ENCODE measurements around the gene TMEM107.
"Not testable (repeated sequence)": the region's sequence is repeated elsewhere in the genome, so short reads cannot be mapped to it uniquely, and the experiment has no call there.

The TMEM107 gene

DNA sequence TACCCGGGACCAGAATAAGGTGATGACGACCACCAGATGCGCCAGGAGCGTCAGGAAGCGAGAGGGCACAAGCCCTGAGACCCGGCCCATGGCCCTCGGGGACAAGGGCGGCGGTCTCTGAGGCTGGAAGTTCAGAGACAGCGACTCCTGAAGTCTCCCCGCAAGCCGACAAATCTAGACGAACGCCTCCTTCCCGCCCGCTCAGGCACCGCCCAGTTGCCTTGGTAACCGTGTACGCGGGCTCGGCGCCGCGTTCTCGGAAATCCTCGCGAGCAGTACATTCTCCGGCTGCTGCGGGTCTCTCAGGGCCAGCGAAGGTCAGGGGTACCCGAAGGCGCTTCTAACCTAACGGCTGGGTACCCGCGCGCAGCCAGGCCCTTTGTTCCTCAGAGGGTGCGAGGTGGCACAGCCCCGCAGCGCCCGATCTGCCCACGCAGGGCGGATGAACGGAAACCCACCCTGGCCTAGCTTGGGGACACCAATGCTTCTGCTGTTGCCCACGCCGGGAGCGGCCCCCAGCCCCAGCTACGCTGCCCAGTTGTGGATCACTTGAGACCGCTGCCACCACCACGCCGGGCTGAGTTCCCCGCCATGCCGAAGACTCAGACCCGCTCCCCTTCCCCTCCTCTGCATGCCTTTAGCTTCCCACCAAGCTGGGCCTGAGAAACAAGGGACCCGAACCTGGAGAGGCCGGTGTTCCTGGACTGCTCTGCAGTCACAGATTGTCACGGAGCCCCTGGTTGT lies at the start of gene TMEM107:
Gene TMEM107 (minus strand): TSS at position 184 of the 744 bp plus-strand sequence. CDS start 94 bp downstream, at position 90.
- peak; percentile 81 for DNase-seq (ENCODE audit: low read depth)

DNA sequence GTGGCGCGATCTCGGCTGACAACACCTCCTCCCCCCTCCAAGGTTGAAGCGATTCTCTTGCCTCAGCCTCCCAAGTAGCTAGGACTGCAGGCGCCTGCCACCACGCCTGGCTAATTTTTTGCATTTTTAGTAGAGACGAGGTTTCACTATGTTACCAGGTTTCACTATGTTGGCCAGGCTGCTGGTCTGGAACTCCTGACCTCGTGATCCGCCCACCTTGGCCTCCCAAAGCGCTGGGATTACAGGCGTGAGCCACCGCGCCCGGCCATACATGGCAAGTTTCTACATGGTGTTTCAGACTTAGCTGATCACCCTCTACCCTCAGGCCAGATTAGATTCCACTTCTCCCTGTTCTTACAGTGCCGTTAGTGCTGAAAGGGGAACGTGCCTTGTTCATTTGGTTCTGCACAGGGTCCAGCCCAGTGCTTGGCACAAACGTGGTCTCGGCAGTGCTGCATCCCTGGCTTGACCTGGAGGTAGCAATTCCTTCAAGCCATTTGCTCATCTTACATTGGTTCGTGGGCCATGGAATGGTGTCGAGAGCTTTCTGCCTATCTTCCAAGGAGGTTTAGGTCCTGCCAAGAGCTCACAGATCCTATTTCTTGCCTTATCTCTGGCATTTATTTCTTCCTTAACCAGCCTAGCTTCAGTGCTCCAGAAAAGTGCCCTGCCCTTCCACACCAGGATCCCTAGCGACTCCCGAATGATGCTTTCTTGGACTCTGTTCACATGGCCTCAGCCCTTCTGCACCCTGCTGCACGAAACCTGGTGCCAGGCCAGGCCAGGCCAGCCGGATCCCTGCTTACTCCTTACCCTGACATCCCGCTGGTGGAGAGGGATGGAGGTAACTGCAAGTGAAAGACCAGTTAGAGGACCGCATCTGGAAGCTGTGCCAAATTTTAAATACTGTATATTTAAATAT lies 49.0 kb upstream of the TMEM107 start:
- DNase-seq (ENCODE audit: low read depth), result no peak

DNA sequence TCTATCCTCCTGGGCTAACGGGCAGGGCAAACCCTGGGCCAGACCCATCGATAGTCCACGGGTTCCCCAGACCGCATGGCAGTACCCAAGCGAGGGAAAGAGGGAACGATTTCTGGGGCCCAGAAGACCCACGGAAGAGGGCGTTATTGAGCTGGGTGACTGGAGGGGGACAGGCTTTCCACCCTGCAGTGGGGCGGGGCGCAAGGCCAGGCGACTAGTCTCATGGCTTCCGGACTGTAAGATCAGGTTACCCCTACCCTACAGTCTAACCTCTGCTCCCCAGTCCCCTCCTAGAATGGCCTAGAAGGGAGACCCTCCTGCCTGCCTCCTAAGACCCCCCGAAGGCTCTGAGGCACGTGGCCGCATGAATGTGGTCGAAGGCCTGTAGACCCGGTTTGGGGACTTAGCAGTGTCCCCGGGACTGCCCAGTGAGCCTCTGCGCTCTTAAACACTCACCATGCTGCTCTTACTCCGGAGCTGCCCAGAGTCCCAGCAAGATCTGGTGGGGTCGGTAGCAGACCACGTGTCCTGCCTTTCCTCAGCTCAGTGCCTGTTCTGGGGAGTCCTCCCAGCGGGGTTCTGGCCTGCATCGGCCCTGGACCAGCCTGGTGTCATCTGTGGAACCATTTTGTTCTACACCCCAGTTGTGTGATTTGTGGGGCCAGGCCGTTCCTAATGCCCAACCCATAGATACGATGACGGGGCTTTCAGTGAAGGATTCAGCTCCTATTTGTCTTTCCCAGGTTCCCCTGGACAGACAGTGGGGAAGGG lies 47.4 kb upstream of the TMEM107 start:
- DNase-seq (ENCODE audit: low read depth), result peak; percentile 35

DNA sequence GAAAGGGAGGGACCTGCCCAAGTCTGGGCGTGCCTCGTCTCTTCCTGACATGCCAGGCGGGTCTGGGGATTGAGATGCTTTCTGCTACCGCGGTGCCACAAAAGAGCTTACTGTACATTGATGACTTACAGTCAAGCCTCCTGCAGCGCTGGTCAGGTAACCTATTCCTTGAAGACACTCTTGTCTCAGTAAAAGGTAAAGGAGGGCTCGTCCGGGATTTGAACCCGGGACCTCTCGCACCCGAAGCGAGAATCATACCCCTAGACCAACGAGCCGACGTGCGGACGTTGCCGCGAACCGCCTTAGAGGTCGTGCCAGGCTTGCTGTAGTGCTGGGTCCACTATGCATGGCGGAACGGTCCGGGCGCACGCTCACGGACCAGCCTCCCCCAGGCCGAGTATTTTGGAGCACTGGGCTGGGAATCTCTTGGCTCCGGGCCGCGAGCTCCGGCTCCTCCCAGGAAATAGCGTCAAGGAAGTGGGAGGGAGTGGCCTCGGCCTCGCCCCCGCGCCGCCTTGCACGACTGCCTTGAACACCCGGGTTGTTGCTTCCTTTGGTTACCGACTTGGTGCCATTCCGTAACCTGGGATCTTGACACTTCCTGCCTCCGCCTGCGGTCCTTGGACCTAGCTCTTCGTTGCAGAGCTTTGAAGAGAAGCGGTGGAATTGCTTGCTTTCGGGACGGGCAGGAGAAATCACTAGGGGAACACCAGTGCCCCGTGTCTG lies 46.6 kb upstream of the TMEM107 start:
- DNase-seq (ENCODE audit: low read depth), result peak; percentile 85

DNA sequence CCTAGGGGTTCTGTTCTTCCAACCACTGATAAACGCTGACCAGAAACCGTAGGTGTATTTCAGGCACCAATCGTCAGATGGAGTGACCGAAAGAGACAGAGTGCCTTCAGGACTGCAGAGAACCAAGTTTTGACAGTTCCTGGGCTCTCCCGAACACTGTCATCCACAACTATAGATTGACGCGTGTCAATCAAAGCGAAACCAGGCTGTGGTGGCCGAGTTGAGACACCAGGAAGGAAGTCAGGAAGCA lies 46.1 kb upstream of the TMEM107 start:
- DNase-seq (ENCODE audit: low read depth), result no peak

DNA sequence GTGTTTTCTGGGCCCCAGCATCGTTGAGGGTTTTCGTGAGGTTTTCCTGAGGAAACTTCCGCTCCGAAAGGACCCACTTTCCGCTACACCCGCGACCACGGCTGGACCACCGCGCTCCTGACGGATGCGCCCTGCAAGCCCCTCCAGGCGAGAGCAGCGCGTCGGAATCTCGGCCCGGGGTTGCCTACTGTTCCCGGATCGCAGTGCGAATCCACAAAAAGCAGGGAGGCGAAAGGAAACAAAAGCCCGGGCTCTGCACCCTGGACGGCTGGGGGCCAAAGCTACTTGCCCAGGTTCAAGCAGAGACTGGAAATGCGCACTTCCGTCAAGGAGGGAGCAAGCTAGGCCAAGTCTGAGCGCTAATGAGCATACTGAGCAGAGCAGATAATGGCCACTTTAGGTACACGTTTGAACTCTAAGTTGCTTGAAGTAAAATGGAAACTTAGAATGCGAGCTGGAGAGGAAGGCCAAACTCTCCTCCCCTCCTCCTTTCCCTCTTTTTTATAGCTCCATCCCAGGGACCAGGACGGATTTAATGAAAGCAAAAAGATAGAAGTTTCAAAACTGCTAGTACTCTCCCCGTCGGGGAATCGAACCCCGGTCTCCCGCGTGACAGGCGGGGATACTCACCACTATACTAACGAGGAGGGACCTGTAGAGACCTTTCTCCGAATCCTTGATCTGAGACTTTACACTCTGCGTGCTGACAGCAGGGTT lies 45.6 kb upstream of the TMEM107 start:
- peak; percentile 94 for DNase-seq (ENCODE audit: low read depth)

DNA sequence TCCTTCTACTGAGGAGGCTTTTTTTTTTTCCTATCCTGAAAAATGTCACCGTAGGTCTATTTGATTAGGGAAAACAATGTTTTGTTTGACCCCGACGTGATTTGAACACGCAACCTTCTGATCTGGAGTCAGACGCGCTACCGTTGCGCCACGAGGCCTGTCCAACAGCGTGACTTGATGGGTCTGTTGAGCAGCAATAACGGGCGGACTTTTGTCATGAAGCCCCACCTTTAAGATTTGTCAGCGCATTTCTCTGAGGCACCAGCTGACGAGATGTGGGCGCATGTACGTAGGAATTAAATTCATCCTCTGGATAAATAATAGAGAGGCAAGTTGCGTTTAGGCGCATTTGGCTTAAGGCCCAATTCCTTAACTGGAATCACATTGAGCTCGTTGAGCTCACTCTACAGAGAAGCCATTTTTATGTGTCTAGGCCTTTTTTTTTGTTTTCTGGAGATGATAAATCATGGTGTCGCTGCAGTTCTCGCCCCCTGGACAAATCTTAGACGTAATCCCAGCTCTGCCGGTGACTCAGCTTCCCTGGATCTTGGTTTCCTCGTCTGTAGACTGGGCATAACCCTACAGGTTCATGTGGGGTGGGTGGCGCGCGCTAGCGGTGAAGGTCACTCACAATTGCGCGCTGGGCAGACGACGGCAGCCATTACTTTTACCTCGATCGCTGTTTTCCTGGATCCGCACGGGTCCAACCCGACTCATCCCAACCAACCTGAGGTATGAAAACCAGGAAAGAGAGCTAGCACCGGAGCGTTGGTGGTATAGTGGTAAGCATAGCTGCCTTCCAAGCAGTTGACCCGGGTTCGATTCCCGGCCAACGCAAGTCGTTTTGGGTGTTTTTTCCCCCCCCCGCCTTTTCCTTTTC lies 44.8 kb upstream of the TMEM107 start:
- DNase-seq (ENCODE audit: low read depth), result peak; percentile 83

DNA sequence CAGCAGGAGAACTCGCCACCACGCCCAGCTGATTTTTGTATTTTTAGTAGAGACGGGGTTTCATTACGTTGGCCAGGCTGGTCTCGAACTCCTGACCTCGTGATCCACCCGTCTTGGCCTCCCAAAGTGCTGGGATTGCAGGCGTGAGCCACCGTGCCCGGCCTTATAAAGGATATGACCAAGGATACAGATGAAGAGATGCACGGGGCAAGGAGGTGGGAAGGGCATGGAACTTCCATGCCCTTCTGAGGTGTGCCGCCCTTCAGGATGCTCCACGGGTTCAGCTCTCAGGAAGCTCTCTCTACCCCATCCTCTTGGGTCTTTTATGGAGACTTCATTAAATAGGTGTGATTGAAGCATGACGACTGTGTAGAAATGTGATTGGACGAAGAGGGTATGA lies 37.8 kb upstream of the TMEM107 start:
- DNase-seq (ENCODE audit: low read depth), result not testable (repeated sequence)

DNA sequence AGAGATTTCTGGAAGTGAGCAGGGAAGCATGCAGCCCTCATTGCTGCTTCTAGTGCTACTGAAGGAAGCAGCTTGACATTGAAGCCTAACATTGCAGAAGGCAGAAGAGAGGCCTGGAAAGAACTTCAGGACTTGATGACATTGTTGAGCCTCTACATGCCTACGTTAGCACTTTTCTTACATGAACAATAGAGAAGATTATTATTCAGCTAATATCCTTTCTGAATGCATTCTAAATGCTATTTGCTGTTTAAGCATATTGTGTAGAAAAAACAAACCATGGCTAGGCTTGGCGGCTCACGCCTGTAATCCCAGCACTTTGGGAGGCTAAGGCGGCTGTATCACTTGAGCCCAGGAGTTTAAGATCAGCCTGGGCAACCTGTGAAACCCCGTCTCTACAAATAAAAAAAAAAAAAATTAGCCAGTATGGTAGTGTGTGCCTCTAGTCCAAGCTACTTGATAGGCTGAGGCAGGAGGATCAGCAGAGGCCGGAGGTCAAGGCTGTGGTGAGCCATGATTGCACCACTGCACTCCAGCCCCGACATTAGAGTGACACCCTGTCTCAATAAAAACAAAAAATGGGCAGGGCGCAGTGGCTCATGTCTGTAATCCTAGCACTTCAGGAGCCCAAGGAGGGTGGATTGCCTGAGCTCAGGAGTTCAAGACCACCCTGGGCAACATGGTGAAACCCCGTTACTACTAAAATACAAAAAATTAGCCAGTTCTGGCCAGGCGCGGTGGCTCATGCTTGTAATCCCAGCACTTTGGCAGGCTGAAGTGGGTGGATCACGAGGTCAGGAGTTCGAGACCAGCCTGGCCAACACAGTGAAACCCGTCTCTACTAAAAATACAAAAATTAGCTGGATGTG lies 36.4 kb upstream of the TMEM107 start:
- no peak for DNase-seq (ENCODE audit: low read depth)

DNA sequence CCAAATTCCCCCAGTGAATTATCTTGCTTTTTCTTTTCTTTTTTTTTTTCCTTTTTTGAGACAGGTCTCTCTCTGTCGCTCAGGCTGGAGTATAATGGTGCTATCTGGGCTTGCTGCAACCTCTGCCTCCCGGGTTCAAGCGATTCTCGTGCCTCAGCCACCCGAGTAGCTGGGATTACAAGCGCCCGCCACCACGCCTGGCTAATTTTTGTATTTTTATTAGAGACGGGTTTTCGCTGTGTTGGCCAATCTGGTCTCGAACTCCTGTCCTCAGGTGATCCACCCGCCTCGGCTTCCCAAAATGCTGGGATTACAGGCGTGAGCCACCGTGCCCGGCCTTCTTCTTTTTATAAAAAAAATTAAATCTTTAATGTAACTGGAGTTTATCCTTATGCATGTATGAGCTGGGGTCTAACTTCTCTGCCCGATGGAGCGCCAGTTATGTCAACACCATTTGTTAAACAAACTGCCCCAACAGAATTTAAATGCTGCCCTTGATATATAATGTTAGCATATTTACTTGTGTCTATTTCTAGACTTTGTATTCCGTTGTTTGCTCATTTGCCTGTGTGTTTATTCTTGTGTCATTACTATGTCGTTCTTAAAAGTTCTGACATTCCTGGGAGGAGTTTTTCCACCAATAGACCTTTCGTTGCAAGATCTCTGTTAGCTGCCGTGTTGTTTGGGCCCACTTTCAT lies 34.7 kb upstream of the TMEM107 start:
- DNase-seq (ENCODE audit: low read depth), result no peak

DNA sequence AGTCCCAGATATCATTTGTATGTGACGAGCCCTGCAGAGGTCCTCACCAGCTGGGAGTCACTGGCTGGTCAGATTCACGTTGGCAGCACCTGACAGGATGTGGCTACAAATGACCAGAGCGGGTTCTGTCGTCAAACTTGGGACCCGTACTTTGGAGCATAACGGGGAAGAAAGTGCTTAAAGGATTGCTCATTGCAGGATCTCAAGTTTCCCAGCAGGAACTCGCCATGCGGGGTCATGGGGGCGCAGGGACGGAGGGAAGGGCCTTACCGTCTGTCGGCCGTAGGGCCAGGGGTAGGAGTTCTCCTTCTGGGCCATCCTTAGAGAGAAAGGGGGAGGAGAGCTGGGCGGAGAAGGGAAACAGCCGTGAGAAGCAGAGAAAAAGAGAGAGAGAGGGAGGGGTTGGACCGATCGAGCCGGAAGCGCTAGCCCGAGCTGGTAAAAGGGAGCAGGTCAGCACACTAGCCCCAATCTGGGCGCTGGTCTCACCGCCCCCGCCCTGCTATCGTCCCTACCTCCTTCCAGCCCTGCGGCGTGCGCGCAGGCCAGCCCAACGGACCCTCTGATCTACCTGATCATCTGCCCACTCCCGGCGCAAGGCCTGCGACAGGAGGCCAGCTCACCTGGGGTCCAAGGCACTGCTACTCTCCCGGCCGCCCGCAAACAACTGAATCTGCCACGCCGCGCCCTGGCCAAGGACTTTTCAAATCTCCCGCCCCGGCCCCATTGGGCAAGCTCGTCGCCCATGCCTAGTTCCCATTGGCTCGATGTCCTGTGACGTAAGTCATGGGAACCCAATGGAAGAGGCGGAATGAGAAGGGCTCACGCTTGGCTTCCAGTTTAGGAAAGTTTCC lies 34.0 kb upstream of the TMEM107 start, which contains the start of gene AURKB:
Gene AURKB (minus strand): TSS at position 669 of the 854 bp plus-strand sequence. CDS start 351 bp downstream, at position 318.
- peak; percentile 88 for DNase-seq (ENCODE audit: low read depth)

DNA sequence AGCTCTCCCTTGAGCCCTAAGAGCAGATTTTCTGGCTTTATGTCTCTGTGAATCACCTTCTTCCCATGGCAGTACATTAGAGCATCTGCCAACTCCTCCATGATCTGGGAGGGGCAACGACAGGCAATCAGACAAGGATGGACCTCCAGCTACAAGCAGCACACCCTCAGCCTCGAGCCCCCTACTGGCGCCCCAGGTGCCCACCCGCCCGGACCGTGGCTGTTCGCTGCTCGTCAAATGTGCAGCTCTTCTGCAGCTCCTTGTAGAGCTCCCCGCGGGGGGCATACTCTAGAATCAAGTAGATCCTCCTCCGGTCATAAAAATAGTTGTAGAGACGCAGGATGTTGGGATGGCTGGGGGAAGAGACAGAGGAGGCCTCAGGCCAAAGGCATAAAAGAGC lies 30.4 kb upstream of the TMEM107 start:
- DNase-seq (ENCODE audit: low read depth), result no peak

DNA sequence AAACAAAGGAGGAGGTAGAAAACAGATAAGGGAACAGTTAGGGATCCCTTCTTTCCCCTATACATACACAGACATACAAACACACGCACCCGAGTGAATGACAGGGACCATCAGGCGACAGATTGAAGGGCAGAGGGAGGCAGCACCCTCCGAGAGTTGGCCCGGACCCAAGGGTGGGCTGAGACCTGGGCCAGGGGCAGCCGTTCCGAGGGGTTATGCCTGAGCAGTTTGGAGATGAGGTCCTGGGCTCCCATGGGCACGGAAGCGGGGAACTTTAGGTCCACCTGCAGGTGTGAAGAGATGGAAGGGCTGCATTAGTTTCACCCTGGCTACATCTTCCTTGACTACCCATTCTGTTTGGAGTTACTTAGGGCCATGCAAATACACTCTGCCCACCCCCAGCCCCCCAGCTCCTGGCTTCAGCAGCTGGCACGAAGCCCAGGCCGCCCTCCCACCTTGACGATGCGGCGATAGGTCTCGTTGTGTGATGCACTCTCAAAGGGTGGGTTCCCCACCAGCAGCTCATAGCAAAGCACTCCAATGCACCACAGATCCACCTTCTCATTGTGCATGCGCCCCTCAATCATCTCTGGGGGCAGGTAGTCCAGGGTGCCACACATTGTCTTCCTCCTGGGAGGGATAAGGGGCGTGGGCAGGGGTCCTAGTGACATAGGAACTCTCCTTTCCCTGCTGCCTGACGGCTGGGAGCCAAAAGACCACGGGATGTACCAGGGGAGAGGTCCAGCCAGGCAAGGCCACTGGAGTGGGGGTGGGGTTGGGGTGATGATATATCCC lies 28.8 kb upstream of the TMEM107 start:
- no peak for DNase-seq (ENCODE audit: low read depth)

DNA sequence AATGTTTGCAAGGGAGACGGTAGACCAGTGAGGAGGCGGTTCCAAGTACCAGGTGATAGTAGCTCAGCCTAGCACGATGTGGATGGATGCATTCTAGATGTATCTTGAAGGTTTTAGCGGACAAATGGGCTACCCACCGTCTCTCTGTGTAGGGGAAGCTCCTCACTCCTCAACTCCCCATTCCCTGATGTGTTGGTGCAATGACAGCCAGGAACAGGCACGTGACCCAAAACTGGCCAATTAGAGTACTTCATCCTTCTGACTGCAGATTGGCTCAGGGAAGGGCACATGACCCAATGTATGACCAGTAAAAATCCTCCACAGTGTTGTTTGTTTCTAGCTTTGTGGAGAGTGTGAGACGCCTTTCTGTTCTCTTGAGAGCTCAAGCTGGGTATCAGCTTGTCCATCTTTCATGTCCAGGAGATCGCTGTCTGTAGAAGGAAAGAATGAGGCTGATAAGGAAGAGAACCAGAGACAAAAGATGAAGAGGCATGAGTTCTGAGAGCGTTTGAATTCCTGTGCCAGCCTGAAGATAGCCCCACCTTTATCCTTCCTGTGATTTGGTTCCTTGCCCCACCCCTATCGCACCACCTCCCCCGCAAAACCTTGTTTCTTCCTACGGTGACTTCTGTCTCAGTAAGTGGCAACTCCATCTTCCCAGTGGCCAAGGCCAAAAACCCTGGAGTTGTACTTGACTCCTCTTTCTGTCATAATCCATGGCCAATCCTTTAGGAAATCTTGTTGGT lies 16.1 kb upstream of the TMEM107 start:
- DNase-seq (ENCODE audit: low read depth), result no peak

DNA sequence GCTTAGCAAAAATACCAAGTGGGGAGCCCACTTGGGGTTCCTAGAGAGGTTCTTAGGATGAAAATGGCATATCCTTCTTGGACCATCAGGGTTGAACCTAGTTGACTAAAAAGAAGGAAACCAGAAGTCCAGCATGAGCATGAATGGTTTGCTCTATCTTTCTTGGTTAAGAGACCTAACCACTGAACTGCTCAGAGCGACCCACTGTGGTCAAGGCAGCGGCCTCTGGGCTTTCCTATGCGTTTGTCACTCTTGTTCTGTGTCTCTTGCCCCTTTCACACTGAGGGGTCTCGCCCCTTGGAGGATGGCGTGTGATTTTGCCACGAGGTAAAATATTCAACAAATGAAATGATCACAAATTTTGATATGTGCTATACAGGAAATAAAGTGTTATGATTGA lies 14.3 kb upstream of the TMEM107 start:
- DNase-seq (ENCODE audit: low read depth), result no peak

Measured in activated T-cell treated with anti-CD3 and anti-CD28 coated beads for 1 hour (primary cell).